GM12878 (cell line): ENCODE data around the gene CEP295NL. TPM values are rescaled to one million over a fixed set of nuclear protein-coding genes. Genes with fewer than 3 reads are reported as not detected.

ENCODE experiments used
- ATAC-seq: fragments of 200-7000 bp; cut with Tn5 transposase; 3 replicates; pipeline ENCODE4 v1.9.1; 2020; ENCODE audit warnings: mild to moderate bottlenecking, moderate library complexity
- BruUV-seq: library from RNA; stranded (reverse); fragments of 400-500 nt; replicated peaks from 2 replicates; lab custom pipeline; 2021; lab: Mats Ljungman, UMichigan
- CTCF ChIA-PET: fragments of 300-600 bp; sonication (Branson Sonifier 250); formaldehyde crosslinking; extraction: SDS; loops from one replicate; lab custom pipeline; 2021; ENCODE audit warnings: inconsistent platforms; lab: Yijun Ruan, JAX
- POLR2A ChIA-PET: fragments of 350-600 bp; formaldehyde crosslinking; extraction: SDS; loops from one replicate; lab custom pipeline; 2021; ENCODE audit warnings: inconsistent platforms; lab: Charles Lee
- RAD21 ChIA-PET: fragments of 300-600 bp; sonication (Branson Sonifier 250); formaldehyde crosslinking; loops from one replicate; lab custom pipeline; 2023; ENCODE audit warnings: antibody characterized with exemption; ENCODE audit not compliant: unreplicated experiment; lab: Charles Lee
- SMC1A ChIA-PET: fragments of 300-600 bp; sonication (Branson Sonifier 250); formaldehyde crosslinking; loops from one replicate; lab custom pipeline; 2023; ENCODE audit not compliant: unreplicated experiment, uncharacterized antibody; lab: Charles Lee
- DNase-seq: peaks from one replicate; pipeline ENCODE4 v3.0.0-alpha.2; 2011; ENCODE audit warnings: low read depth, low spot score
- FAIRE-seq: peaks from 3 replicates; lab custom pipeline; 2011; peaks lifted over from hg19 to GRCh38; lab: Jason Lieb, UNC
- H2AFZ ChIP-seq: 2 replicates; pipeline ENCODE4 v1.6.0; 2011; ENCODE audit warnings: low read depth, low read length, control low read depth; ENCODE audit not compliant: control insufficient read depth
- H3K27ac ChIP-seq: 2 replicates; pipeline ENCODE4 v1.5.1; 2011; ENCODE audit warnings: control low read depth; ENCODE audit not compliant: control insufficient read depth, insufficient read depth
- H3K27me3 ChIP-seq, 2 experiments: replicated peaks in 1 of 2; 2 replicates each; pipeline versions ENCODE4 v1.6.0 to v1.6.1; 2011; ENCODE audit warnings: low read length in 1 of 2; ENCODE audit not compliant: control insufficient read depth in 2 of 2, insufficient read depth in 2 of 2
- H3K36me3 ChIP-seq, 2 experiments: 2 replicates each; pipeline ENCODE4 v1.5.1; 2011; ENCODE audit warnings: low read length in 1 of 2; ENCODE audit not compliant: control insufficient read depth in 2 of 2, insufficient read depth in 2 of 2
- H3K4me1 ChIP-seq: 2 replicates; pipeline ENCODE4 v1.6.1; 2011; ENCODE audit warnings: mild to moderate bottlenecking, low read length, moderate library complexity, mixed read lengths; ENCODE audit not compliant: control insufficient read depth, insufficient read depth
- H3K4me2 ChIP-seq: 2 replicates; pipeline ENCODE4 v1.6.0; 2011; ENCODE audit warnings: control low read depth; ENCODE audit not compliant: control insufficient read depth, insufficient read depth
- H3K4me3 ChIP-seq: fragments of 200-600 bp; sonication (generic); 2 replicates; pipeline ENCODE4 v1.5.1; 2016
- H3K79me2 ChIP-seq: 2 replicates; pipeline ENCODE4 v1.6.0; 2011; ENCODE audit warnings: low read length; ENCODE audit not compliant: control insufficient read depth, insufficient read depth
- H3K9ac ChIP-seq: 2 replicates; pipeline ENCODE4 v1.8.0; 2011; ENCODE audit warnings: low read length, control low read depth, mixed read lengths; ENCODE audit not compliant: control insufficient read depth, insufficient read depth
- H3K9me3 ChIP-seq: replicated peaks from 3 replicates; pipeline ENCODE4 v1.5.1; 2011; ENCODE audit warnings: mild to moderate bottlenecking, low read length; ENCODE audit not compliant: control insufficient read depth, insufficient read depth
- H4K20me1 ChIP-seq: 2 replicates; pipeline ENCODE4 v1.6.0; 2011; ENCODE audit not compliant: control insufficient read depth, insufficient read depth
- BCL11A ChIP-seq: IDR thresholded peaks from 2 replicates; pipeline ENCODE4 v1.6.1; 2011; ENCODE audit warnings: low read depth, low read length
- BRCA1 ChIP-seq: IDR thresholded peaks from 2 replicates; pipeline ENCODE4 v1.6.1; 2011; ENCODE audit warnings: low read depth, low read length, improper control_type of control experiment
- CBX5 ChIP-seq: sonication (generic); IDR thresholded peaks from 2 replicates; pipeline ENCODE4 v1.6.1; 2016; ENCODE audit warnings: low read depth, moderate library complexity, mild to moderate bottlenecking, inconsistent platforms
- CHD2 ChIP-seq: IDR thresholded peaks from 2 replicates; pipeline ENCODE4 v1.6.1; 2011; ENCODE audit warnings: low read depth, low read length, improper control_type of control experiment, borderline replicate concordance
- CHD4 ChIP-seq: fragments of 200-600 bp; sonication (generic); IDR thresholded peaks from 2 replicates; pipeline ENCODE4 v1.6.1; 2016; ENCODE audit warnings: mild to moderate bottlenecking
- EZH2 ChIP-seq: IDR thresholded peaks from 2 replicates; pipeline ENCODE4 v1.6.1; 2012; ENCODE audit warnings: low read depth, mild to moderate bottlenecking, control low read depth, inconsistent platforms, low read length, borderline replicate concordance; ENCODE audit not compliant: control insufficient read depth
- NFXL1 ChIP-seq: fragments of 450-650 bp; IDR thresholded peaks from 2 replicates; pipeline ENCODE4 v1.6.1; 2017; ENCODE audit warnings: antibody characterized with exemption, mild to moderate bottlenecking, borderline replicate concordance
- POLR2A ChIP-seq: IDR thresholded peaks from 2 replicates; pipeline ENCODE4 v1.6.1; 2011; ENCODE audit warnings: low read depth, mild to moderate bottlenecking, low read length
- REST ChIP-seq: IDR thresholded peaks from 2 replicates; pipeline ENCODE4 v1.6.1; 2012; ENCODE audit warnings: mild to moderate bottlenecking, low read depth, low read length
- SRF ChIP-seq, 2 experiments: IDR thresholded peaks; 2 replicates each; pipeline ENCODE4 v1.6.1; 2011; ENCODE audit warnings: low read depth in 2 of 2, low read length in 2 of 2, mild to moderate bottlenecking in 1 of 2, moderate library complexity in 1 of 2
- USF2 ChIP-seq: IDR thresholded peaks from 2 replicates; pipeline ENCODE4 v1.6.1; 2011; ENCODE audit warnings: low read depth, low read length, improper control_type of control experiment, borderline replicate concordance
- ZNF24 ChIP-seq: fragments of 450-650 bp; IDR thresholded peaks from 2 replicates; pipeline ENCODE4 v1.6.1; 2017; ENCODE audit warnings: antibody characterized with exemption, mild to moderate bottlenecking
- ZNF384 ChIP-seq: IDR thresholded peaks from 2 replicates; pipeline ENCODE4 v1.6.1; 2012; ENCODE audit warnings: low read depth, mild to moderate bottlenecking, low read length, improper control_type of control experiment, borderline replicate concordance
- ZNF687 ChIP-seq: fragments of 450-650 bp; IDR thresholded peaks from 2 replicates; pipeline ENCODE4 v1.6.1; 2017; ENCODE audit warnings: mild to moderate bottlenecking, moderate library complexity
- WGBS: methylation state at CpG from one replicate; pipeline ENCODE4 v1.1.6; 2016; ENCODE audit warnings: low lambda C conversion rate; ENCODE audit not compliant: insufficient replicate concordance, insufficient coverage; ENCODE audit errors: missing lambda C conversion rate; 5-methylcytosine and 5-hydroxymethylcytosine counted together
- in situ Hi-C: fragments of 300-500 bp; cut with MboI; formaldehyde crosslinking; loops from 9 replicates; pipeline ENCODE4 v1.14.3; 2018; ENCODE audit warnings: mixed read lengths
- intact Hi-C: fragments of 100-400 bp; cut with micrococcal nuclease; formaldehyde crosslinking; loops from one replicate; pipeline ENCODE4 v1.14.2; 2022; ENCODE audit not compliant: unreplicated experiment
- polyA plus RNA-seq, 11 experiments: library from polyadenylated mRNA; depleted of rRNA in 4 of 11; unstranded in 6 of 11; stranded (reverse) in 5 of 11; fragments of >200 nt; fragmentation: Nextera tagmentation in 4 of 11; fragmentation: Illumina TruSeq in 1 of 11; extraction: Ambion mirVana in 4 of 11; extraction: Trizol in 1 of 11; gene quantifications; 1 replicate in 1 of 11; 2 replicates in 10 of 11; pipeline versions ENCODE4 v1.2.1 to v1.2.3, GENCODE V29; 2011 to 2016; ENCODE audit warnings: inconsistent platforms in 2 of 11, missing spikeins in 2 of 11, low read depth in 1 of 11
- total RNA-seq, 4 experiments: library from RNA; depleted of rRNA in 3 of 4; stranded (reverse); fragments of >200 nt in 3 of 4; fragmentation: Illumina TruSeq in 1 of 4; extraction: Trizol in 1 of 4; gene quantifications; 2 replicates each; pipeline versions ENCODE4 v1.2.1 to v1.2.3, GENCODE V29; 2013 to 2021

Gene CEP295NL
- total and polyA plus RNA-seq, 10 of the 15 experiments (the other 5 are each of a cell fraction or from before 2014, with no cell fraction given), result not detected

GRCh38 chr17:78901806-78902205 is 1.2 kb downstream of the CEP295NL start (continued):
- TF ChIP-seq CBX5 (no peak), POLR2A (no peak), CHD2 (no peak), BRCA1 (no peak), NFXL1 (no peak), SRF (IDR thresholded peaks at IDR 0.05; ENCODE audit: low read depth in 2 of 2, low read length in 2 of 2) (no peak), USF2 (no peak)

GRCh38 chr17:78900816-78901215 is 2.2 kb downstream of the CEP295NL start:
- Histone ChIP-seq H3K27me3 (0 out of 4 replicates have a peak, but pooled peaks cover 0 to 4% of the 10 kb centered on the region in 2 experiments), H2AFZ (no peak overlapping the region), H3K4me3 (no peak overlapping the region), H3K79me2 (no peaks in the 10 kb centered on the region), H3K4me1 (no peaks in the 10 kb centered on the region), H3K27ac (no peak overlapping the region), H3K9me3 (no peaks in the 10 kb centered on the region), H3K4me2 (no peak overlapping the region), H3K36me3 (no peaks in the 10 kb centered on the region), H3K9ac (no peak overlapping the region), H4K20me1 (no peaks in the 10 kb centered on the region)
- ChIA-PET SMC1A (no interaction called here), CTCF (interaction anchor here (0.6 to 1.0 kb wide), 2 partner anchors 49 to 500 kb away, joined by 4 to 5 read pairs; no protein-coding TSS in a partner anchor), RAD21 (no interaction called here), POLR2A (no interaction called here)
- intact Hi-C loops, result no loop called here
- DNase-seq, result no peak
- in situ Hi-C loops, result no loop called here
- 61% methylated on average over 25 of the region's 29 CpGs for WGBS
- FAIRE-seq, result no peak
- no peak for TF ChIP-seq EZH2
- TF ChIP-seq BCL11A, result no peak
- TF ChIP-seq REST, result no peak
- TF ChIP-seq ZNF24, result no peak
- TF ChIP-seq ZNF687, result no peak
- no peak for TF ChIP-seq CHD4
- no peak for TF ChIP-seq ZNF384
- no peak for ATAC-seq
- BruUV-seq, result no TSS peak
